ENCODE measurements around the gene PPP2R5C.

PPP2R5C gene

DNA sequence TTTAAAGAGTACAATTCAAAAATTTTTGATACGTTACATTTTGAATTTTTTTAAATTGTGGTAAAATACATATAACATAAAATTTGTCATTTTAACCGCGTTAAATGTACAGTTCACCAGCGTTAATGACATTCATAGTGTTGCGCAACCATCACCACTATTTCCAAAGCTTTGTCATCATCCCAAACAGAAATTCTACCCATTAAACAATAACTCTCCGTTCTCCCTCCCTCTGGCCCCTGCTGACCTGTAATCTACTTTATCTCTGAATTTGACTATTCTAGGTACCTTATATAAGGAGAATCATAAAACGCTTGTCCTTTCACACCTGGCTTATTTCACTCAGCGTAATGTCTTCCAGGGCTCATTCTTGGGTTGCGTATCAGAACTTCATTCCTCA lies 133.7 kb downstream of the PPP2R5C start:
- DNase-seq (ENCODE audit: low read depth): no peak
- H3K4me3 ChIP-seq (ENCODE audit: low read depth, low read length): no peak overlapping the region

DNA sequence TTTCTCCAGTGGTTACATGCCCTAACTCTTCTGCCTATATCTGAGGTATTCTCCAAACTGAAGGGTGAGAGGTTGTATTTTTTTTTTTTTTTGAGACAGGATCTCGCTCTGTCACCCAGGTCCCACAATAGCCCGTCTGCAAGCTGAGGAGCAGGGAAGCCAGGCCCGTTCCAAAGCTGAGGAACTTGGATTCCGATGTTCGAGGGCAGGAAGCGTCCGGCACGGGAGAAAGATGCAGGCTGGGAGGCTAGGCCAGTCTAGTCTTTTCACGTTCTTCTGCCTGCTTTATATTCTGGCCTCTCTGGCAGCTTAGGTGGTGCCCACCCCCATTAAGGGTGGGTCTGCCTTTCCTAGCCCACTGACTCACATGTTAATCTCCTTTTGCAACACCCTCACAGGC lies 135.8 kb downstream of the PPP2R5C start:
- H3K4me3 ChIP-seq (ENCODE audit: low read depth, low read length): no peak overlapping the region
- DNase-seq (ENCODE audit: low read depth): no peak

DNA sequence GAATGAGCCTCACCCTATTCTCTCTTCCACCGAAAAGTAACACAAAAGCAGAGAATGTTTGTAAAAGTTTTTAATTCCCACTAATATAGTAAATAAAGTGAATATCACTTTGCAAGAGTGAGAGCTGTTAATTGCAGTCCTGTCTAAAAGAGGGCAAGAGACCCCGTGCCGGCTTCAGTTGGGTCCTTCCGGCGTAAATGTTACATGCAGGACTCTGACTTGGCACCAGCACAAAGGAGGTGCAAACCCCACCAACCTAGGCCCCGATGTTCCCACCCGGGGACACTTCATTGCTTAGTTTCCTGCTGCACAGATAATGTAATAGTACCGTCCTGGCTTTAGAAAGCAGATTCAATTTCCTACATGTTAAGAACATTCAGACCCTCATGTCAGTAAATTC lies 136.9 kb downstream of the PPP2R5C start:
- H3K4me3 ChIP-seq (ENCODE audit: low read depth, low read length): no peak overlapping the region
- DNase-seq (ENCODE audit: low read depth): no peak

DNA sequence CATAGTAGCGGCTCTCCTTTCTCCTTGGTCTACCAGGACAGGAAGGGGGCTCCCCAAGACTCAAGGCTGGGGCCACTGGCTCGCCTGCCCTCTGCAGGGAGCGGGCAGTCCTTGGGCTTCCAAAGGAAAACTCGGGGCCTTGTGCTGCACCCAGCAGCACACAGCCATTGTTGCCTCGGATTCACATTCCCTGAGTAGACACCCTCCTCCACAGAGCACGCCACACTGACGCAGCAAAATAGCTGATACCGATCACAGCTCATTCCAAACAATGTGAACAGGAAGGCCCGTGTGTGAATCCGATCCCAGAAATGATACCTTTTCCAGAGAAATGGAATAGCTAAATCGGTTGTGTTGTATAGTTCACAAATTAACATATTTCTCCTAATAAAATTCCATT lies 137.8 kb downstream of the PPP2R5C start:
- no peak overlapping the region for H3K4me3 ChIP-seq (ENCODE audit: low read depth, low read length)
- DNase-seq (ENCODE audit: low read depth): no peak

DNA sequence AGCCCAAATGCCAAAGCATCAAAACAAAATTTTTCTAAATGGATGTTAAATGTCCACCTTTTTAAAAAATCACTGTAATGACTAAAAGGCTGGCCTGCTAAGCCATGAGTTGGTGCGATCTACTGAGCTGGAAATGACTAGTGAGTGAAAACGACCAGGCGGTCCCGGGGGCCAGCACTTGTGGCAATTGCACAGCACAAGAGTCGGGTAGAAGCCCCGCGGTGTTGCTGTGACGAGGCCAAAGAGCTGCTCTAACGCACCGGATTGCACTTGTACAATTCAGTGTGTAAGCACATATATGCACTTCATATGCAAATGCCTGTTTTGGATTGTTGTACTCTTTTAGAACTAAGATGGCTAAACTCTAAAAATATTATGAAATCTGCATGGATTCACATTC lies 138.7 kb downstream of the PPP2R5C start:
- no peak overlapping the region for H3K4me3 ChIP-seq (ENCODE audit: low read depth, low read length)
- no peak for DNase-seq (ENCODE audit: low read depth)

DNA sequence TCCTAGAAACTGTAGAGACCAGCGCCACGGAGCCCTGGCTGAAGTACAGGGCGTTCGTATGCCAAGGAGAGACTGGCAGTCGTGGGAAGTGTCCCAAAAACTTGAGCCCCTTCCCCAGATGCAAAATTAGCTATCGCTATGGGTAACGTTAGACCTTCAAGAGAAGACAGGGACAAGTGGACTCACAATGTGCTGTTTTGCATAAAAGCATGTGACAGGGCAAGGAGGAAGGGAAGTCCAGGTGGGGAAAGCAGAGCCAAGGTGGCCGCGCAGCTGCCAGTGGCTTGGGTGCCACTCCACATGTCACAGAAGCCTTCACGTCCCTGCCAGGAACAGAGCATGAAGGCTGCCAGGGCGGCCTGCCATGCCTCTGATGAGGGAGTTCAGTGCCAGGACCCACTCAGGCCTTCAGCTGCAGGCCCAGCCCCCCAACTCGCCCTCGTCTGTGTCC lies 141.6 kb downstream of the PPP2R5C start:
- no peak overlapping the region for H3K4me3 ChIP-seq (ENCODE audit: low read depth, low read length)
- no peak for DNase-seq (ENCODE audit: low read depth)

DNA sequence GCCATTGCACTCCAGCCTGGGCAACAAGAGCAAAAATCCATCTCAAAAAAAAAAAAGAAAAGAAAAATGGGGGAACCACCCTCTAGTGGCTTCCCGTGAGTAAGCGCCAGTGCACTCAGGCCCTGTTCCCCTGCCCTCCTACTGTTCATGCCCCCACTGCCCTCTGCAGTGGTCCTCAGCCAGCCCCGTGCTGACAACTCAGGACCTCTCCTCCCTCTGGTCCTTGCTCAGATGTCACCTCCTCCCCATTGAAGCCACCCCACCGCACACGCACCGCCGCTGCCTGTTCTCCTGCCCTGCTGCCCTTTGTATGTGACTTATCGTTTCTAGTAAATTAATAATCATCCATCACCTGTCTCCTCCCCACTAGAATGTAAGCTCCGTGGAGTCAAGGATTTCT lies 144.1 kb downstream of the PPP2R5C start:
- no peak for DNase-seq (ENCODE audit: low read depth)
- H3K4me3 ChIP-seq (ENCODE audit: low read depth, low read length): no peak overlapping the region

DNA sequence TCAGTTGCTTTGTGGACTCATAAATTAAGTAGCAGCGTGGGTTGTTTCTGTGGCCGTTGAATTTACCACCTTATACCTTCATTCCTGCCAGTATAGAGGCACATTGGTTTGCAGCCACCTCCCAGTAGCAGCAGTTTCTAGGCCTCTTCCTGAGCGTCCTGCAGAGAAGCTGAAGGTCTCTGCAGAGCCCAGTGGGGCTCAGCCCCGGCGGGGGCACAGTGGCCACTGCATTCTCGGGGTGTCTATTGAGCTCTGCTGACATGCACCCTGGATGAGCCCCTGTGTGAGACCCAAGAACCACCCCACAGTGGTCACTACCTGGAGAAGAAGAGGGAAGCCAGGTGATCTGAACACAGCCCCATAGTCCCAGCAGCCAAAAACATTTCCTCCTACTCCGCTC lies 145.1 kb downstream of the PPP2R5C start:
- DNase-seq (ENCODE audit: low read depth): no peak
- no peak overlapping the region for H3K4me3 ChIP-seq (ENCODE audit: low read depth, low read length)

DNA sequence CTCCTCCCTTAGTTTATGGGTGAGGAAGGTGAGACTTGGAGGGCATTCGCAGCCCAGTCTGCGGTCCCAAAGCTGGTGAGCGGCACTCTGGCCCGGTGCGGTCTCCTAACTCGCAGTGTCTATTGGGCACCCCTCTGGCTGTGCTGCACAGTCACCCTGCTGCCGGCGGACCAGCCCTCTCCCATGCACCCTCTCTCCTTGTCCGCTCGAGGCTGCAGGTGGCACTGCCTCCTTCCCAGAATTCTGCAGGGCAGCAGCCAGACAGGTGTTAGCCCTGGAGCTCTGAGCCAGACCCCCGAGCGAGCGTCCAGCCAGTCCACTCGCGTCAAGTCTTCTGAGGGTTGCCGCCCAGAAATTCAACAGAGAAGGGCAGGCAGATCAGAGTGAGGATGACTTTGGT lies 146.1 kb downstream of the PPP2R5C start:
- no peak overlapping the region for H3K4me3 ChIP-seq (ENCODE audit: low read depth, low read length)
- no peak for DNase-seq (ENCODE audit: low read depth)

DNA sequence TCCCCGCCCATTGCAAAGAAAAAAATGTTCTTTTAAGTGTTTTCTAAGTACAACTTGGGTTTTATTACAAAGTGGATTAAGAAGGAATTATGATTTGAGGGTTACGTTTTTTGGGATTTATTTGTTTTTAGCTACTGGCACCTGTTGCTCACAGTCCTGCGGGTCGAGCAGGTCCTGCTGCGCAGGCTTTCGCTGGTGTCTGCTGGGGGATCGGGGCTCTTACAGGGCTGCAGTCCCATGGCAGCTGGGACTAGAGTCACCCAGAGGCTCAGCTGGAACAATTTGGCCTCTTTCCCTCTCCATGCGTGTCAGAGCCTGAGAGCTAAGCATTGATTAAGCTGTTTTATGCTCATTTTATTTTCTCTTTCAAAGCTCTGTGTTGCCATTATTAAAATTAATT lies 147.3 kb downstream of the PPP2R5C start:
- no peak for DNase-seq (ENCODE audit: low read depth)
- no peak overlapping the region for H3K4me3 ChIP-seq (ENCODE audit: low read depth, low read length)

DNA sequence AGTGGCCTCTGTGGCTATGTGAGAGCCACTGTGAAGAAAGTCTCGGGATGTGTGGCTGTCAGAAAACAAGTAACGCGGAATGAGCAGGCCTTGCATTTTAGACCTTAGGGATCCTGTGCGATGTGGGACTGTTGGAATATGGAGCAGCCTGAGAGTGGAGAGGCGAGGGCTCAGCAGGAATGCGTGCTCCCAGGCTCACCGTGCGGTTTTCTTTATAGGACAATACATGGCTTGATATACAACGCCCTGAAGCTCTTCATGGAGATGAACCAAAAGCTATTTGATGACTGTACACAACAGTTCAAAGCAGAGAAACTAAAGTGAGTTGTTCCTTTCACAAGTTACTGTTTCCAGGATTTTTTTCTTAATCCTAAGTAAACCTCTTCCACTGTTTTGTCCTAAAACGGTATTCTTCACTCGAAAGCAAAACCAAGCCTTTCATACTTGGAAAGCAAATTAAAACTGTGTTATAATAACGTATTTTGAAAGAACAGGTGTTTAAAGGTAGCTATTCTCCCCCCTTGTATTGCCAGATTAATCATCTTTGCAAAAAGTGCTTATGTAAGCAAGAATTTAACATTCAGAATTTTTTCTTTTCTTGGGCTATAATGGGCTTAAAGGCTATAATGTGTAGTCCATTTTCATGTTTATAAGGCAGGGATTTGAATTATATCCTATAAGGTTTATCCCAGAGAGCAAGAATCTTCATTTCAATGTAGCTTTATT lies 148.0 kb downstream of the PPP2R5C start:
- no peak for DNase-seq (ENCODE audit: low read depth)
- no peak overlapping the region for H3K4me3 ChIP-seq (ENCODE audit: low read depth, low read length)

DNA sequence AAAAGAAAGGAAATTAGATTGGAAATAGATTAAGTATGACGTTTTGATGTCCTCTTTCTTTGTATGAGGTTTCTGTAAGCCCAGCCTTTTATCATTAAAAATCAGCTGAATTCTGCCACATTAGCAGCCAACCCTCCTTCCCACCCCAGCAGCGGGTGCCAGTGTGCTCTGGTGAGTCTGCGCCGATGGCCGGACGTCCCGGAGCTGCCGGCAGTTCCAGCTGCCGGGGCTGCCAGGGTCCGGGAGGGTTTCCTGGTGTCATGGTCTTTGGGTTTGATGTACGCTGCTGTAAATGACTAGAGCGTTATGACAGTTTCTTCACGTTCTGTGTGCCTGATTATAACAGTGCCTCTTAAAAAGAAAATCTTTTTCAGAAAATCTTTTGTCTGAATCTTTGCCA lies 151.3 kb downstream of the PPP2R5C start:
- no peak for DNase-seq (ENCODE audit: low read depth)
- H3K4me3 ChIP-seq (ENCODE audit: low read depth, low read length): no peak overlapping the region

DNA sequence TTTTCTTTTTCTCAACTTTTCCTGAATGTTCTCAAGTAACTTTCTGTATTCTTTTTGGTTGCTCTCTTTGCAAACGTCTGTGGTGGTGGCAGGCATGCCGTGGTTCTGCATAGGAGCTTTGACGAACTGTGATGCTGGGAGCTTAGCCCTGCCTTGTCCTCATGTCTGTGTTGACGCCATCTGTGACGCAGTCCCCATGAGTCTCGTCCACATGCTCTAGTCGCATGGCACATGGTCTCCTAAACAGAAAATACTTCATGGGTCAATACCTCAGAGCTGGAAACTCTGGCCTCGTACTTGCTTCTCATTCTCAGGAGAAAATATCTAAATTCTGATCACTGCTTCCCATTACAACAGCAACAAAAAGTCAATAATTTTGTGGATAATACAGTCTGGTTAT lies 152.6 kb downstream of the PPP2R5C start:
- no peak overlapping the region for H3K4me3 ChIP-seq (ENCODE audit: low read depth, low read length)
- DNase-seq (ENCODE audit: low read depth): no peak

DNA sequence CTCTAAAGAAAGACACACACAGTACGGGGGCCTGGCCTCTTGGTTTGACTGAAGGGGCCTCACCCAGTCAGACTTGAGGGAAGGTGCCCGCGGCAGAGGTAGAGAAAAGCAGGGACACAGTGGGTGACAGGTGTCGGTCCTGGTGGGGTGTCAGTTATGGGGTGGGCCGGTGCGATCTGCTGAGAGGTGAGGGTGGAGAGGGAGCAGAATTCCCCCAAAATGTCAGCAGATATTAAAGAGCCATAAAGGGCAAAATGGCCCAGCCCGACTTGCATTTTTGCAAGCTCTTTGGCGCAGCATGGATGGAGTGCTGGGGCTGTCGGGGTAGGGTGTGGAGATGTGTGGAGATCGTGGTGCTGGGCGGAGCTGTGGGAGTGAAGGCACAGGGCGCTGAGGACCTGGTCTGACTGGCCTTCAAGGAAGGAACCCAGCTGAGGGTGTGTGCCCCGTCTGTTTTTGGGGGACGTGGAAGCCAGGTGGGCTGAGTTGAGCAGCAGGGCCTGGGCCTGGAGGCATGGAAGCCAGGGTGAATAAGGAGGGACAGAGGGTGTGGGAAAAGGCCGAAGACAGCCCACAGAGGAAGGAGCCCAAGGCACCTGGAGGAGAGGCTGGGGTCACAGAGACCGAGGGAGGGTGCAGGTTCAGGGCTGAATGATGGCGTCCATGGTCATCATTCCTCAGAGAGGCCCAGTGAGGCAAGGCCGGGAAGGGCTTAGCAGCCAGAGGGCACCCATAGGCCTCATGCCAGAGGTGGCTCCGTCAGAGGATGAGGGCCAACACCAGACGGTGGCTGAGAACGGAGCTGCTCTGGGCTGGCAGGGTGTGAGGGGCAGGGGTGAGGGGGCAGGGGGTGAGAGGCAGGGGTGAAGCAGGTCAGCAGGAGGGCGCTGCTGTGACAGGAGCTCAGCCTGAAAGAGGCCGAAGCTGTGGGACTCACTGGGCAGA lies 154.6 kb downstream of the PPP2R5C start:
- H3K4me3 ChIP-seq (ENCODE audit: low read depth, low read length): no peak overlapping the region
- DNase-seq (ENCODE audit: low read depth): no peak

DNA sequence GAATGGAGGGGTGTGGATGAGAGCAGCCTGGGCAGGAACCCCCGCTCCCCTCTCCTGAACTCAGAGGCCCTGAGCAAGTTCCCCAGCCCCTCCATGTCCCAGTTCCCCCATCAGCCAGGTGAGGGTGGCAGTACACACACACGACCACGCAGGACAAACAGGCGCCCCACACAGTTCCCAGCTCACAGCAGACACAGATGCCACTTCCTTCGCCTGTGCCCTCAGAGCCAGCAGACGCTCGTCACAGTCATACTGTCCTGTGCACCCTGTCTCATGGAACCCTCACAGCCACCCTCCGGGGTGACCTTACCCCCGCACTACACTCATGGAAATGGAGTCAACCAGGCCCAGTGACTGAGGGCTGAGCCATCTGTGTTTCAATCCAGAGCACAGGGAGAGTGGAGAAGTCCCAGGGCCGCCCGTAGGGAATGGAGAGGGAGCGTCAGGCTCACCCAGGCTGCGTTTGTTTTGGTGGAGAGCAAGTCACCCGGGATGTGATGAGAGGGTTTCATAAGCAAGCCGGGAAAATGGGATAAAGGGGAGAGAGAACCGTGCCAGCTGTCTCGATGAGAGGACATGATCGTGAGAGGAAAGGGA lies 155.4 kb downstream of the PPP2R5C start:
- H3K4me3 ChIP-seq (ENCODE audit: low read depth, low read length): no peak overlapping the region
- DNase-seq (ENCODE audit: low read depth): no peak

DNA sequence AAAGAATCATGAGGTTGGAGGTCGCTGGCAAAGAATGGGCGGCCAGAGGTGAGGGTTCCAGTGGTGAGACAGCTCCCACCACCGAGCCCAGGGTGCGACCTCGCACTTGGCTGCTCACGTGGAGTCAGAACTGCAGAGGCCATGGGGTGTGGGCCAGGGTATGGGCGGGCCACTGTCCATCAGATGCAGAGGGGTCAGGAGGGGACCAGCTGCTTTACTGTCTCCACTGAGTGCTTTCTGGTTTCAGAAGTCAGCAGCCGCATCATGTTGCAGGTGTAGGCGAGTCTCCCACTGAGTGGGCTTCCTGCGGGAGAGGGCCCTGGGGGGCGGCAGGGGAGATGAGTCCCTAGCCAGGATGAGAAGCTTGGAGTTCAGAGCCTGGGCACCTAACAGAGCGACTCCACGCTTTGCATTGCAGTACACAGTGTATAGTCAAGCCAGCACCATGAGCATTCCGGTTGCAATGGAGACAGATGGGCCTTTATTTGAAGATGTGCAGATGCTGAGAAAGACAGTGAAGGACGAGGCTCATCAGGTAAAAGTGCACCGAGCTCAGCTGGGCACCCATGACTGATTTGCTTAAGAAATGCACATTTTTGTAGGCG lies 156.0 kb downstream of the PPP2R5C start:
- no peak for DNase-seq (ENCODE audit: low read depth)

DNA sequence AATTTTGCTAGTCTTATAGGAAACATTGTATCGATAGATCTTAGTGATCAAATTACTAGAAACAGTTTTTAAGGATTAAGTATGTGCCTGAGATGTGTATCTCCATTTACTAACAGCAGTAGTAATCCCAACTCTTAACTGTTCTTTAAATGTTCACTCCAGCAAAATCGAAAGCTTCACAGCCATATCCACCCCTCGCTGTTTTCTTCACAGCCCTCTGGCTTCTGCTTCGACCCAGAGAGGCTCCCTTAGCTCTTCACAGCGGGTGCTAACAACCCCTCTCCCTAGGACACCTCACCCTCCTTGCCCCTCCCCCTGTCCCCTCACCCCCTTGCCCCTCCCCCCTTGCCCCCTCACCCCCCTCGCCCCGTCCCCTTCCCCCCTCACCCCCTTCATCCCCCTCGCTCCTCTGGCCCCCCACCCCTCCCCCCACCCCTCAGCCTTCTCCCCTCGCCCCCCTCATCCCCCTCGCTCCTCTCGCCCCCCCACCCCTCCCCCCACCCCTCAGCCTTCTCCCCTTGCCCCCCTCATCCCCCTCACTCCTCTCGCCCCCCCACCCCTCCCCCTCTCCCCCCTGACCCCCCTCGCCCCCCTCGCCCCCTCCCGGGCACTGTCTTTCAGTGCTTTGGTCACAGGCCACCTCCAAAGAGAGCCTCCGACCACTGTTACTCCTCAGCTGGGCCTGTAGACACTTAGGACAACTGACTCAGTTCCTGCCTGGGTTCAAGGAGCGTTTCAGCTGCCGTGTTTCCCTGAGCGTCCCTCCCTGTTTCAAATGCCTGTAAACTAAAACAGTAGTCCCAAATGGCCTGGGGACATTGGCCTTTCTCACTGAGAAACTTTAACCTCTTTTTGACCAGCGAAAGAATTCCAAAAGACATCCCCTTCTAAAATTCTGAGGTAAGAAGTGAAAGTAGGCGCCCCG lies 156.8 kb downstream of the PPP2R5C start:
- no peak for DNase-seq (ENCODE audit: low read depth)
- no peak overlapping the region for H3K4me3 ChIP-seq (ENCODE audit: low read depth, low read length)

More for the DNA sequence above, 156.0 kb downstream of the PPP2R5C start:
- no peak overlapping the region for H3K4me3 ChIP-seq (ENCODE audit: low read depth, low read length)

DNA sequence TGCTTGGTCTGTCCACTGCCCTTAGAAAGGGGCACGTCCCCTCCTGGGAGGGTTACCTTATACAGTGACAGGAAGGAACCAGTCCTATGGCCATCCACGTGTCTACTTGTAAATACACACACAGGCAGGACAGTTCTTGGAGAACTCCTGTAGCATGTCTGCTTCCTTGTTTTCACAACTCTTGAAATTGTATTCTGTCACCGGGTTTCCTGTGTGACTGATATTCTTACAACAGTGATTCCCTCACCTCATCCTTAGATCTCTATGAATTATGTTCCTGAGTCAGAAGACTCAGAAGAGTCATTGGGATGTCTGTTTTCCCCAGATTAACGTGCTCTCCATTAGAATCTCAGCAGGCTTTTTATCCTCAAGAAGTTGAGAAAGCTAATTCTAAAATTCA lies 158.8 kb downstream of the PPP2R5C start:
- H3K4me3 ChIP-seq (ENCODE audit: low read depth, low read length): no peak overlapping the region
- no peak for DNase-seq (ENCODE audit: low read depth)

DNA sequence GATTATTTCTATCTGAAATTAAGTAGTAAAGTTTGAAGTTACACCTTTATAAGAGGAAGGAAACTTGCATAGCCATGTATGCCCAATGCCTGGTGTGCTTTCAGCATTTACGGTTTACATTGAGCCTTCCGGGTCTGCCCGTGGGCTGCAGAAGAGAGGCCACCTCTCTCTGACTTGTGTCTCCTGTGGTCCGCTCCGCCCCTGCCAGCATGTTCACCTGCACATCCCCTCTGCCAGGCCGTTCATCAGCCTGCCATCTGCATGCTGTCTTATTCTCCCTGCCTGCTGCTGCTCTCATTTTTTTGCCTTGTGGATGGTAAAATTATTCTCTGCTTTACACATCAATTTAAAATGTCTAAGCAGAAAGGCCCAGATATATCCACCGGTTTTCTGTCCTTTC lies 161.4 kb downstream of the PPP2R5C start:
- no peak for DNase-seq (ENCODE audit: low read depth)
- no peak overlapping the region for H3K4me3 ChIP-seq (ENCODE audit: low read depth, low read length)
